GM21576 (cell line): ENCODE data around the gene PLEKHA7.

Source experiments
- ATAC-seq: cut with Tn5 transposase; IDR thresholded peaks from one replicate; pipeline ENCODE4 v1.9.1; 2021; ENCODE audit warnings: mild to moderate bottlenecking, moderate library complexity; ENCODE audit not compliant: unreplicated experiment

Gene PLEKHA7

GRCh38 chr11:16778876-16779275 is 235.3 kb downstream of the PLEKHA7 start:
- no peak for ATAC-seq

DNA sequence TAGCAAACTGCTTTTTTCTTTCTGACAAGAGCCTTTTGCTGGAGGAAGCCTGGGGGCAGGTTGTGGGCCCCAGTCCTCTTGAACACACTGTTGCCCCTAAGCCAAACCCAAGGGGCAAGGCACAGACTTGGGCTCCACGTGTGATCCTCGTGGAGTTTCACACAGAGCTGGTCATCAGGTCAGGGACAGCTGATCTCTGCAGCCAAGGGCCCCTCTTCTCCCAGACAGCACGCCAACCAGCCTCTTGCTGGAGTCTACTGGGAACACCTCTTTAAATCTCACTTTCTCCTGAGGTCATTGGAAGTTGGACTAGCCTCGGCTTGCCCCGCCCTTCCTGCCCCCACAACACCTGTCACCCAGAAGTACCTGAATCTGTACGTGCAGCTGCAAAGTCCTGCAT is 235.9 kb downstream of the PLEKHA7 start:
- no peak for ATAC-seq

GRCh38 chr11:16777613-16777975 is 236.6 kb downstream of the PLEKHA7 start:
- no peak for ATAC-seq

DNA sequence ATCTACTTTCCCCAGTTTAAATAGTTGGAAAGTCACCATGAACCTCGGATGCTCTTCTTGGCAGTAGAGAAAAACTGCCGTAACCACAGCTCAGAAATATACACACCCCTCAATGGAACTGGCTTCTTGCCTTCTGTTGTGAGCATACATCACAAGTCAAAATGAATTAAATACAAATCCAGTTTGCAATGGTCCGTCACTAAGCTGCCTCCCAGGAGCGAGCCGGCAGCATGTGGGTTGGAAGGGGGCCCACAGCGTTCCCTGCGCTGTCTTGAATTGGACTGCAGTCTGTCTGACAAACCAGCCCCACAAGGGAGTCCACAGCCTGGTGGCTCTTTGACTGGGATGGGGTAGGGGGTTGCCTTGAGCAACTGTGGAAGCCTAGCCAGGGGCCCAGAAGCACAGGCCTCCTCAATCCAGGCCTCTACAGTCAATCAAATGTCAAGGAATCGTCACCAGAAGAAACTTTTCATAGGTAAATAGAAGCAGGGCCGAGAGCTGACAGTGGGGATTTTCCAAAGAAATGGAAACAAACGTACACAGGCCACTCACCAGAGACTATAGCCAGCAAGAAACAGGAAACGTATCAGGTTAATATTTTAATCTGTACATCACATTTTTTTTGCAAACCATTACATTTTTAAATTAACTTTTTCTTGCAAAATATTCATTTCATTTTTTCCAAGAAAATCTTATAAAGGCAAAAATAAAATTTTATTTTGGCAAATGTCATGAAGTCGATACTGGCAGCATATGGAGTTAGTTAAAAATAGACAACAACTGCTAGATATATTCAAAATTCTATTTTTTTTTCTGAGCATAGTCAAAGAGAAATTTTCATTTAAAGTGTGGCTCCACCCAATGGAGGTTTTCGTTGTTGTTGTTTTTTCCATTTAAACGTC is 237.3 kb downstream of the PLEKHA7 start:
- ATAC-seq: no peak

- ATAC-seq: no peak
Observed at GRCh38 chr11:16775614-16776283, 238.5 kb downstream of the PLEKHA7 start.

DNA sequence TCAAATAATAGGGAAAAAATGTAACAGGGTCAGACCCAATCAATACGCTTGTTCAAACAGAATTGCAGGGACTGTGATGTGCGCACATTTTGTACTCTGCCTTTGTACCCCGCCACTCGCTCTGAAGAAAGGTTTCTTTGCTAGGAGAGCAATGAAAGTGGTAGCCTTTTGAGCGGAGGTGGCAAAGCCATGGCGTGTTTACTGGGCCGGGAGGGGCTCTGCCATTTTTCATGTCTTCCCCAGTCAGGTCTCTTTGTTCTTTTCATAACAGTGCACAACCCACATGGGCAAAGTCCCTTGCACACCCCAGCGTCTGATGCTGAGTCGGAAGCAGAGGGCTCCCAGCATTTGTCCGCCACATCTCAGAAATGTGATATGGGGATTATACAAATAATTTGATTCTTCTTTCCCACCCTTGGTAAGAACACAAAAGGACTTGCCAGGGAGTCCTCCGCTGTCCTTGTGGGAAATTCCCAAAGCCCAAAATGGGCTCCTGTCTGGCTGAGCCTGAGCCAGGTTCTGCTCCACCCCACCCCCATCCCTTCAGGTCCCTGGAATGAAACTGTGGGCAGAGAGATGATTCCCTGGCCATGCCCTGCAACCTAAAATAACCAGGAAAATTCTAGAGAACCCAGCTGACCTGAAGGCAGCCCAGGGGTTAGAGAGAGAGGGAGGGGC is 239.1 kb downstream of the PLEKHA7 start:
- no peak for ATAC-seq

GRCh38 chr11:16773981-16774935 is 240.0 kb downstream of the PLEKHA7 start:
- ATAC-seq: no peak

GRCh38 chr11:16772141-16772512 is 242.1 kb downstream of the PLEKHA7 start:
- no peak for ATAC-seq

GRCh38 chr11:16771350-16772140 is 242.7 kb downstream of the PLEKHA7 start:
- ATAC-seq: no peak

DNA sequence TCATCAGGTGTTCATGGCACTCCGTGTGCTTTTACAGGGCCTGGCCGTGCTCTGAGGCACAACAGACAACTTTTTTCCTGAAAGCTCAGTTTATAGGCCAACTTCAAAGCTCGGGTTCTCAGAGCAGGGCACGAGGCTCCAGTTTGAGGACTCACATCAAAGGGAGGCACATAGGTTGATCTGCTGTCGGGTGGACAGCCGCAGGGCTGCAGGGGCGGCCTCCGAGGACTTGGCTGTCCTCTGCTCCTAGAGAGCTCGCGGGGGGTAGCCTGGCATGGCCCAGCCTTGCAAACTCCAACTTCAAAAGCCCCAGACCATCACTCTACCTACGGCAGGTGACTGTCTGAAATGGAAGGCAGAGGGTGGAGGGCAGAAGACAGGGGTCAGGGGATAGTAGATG is 244.2 kb downstream of the PLEKHA7 start:
- no peak for ATAC-seq

DNA sequence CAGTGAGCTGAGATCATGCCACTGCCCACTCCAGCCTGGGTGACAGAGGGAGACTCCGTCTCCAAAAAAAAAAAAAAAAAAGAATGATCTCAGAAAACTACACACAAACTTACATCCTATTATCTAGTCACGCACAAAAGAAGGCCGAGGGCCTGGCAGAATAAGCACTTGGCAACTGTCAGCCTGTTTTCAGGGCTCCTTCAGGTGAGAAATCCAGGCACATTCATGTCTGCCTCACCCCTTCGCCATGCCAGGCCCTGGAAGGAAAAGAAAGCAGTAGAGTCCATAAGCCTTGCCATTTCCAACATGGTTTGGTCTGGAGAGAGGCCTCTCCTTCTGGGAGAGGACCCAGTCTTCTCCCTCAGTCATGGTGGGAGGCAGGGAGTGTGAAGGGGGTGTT is 244.8 kb downstream of the PLEKHA7 start:
- ATAC-seq: no peak

GRCh38 chr11:16767957-16768356 is 246.3 kb downstream of the PLEKHA7 start:
- no peak for ATAC-seq

DNA sequence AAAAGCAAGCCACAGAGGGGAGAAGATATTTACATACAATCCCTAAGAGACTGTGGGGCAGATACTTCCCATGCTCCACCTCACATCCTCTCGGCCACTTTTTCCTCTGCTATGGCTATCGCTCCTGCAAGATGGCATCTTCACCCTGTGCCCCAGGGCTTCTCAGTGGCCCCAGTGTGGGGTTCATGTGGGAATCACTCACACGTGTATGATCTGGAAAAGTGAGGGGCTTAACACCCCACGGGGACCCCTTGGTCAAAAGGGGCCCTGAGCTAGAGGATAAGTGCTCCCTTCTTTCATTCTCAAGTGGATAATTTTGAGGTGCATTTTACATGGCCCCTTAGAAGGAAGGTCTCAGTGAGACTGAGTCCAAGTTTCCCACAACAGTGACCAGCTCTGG is 247.1 kb downstream of the PLEKHA7 start:
- no peak for ATAC-seq

GRCh38 chr11:16764888-16765287 is 249.3 kb downstream of the PLEKHA7 start:
- no peak for ATAC-seq

GRCh38 chr11:16763746-16764145 is 250.5 kb downstream of the PLEKHA7 start:
- no peak for ATAC-seq

DNA sequence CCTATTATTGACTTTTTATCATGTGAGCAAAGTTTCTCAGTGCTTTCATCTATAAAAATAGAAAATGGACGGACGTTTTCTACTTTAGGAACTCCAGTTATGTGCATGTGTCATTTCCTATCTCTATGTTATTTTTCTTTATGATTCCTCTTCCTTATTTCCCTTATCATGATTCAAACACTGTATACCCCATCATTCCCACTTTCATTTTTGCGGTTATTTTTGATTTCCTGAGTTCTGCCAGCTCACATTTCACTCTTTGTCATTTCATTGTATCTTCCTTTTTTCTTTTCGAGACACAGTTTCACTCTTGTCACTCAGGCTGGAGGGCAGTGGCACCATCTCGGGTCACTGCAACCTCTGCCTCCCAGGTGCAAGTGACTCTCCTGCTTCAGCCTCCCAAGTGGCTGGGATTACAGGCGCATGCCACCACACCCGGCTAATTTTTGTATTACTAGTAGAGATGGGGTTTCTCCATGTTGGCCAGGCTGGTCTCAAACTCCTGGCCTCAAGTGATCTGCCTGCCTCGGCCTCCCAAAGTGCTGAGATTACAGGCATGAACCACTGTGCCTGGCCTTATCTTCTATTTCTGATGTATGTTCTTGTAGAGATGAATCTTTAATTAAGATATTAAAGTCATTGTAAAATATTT is 254.2 kb downstream of the PLEKHA7 start:
- ATAC-seq: no peak

GRCh38 chr11:16758382-16759024 is 255.7 kb downstream of the PLEKHA7 start:
- no peak for ATAC-seq

- no peak for ATAC-seq
Observed at GRCh38 chr11:16750417-16750816, 263.8 kb downstream of the PLEKHA7 start.

GRCh38 chr11:16749666-16750065 is 264.5 kb downstream of the PLEKHA7 start:
- no peak for ATAC-seq
